ENCODE data around the gene ACAN. TPM values are rescaled to one million over a fixed set of nuclear protein-coding genes. Genes with fewer than 3 reads are reported as not detected.

ACAN gene
- total and polyA plus RNA-seq, 7 donors = 0.06 to 0.69 (median 0.12) TPM

DNA sequence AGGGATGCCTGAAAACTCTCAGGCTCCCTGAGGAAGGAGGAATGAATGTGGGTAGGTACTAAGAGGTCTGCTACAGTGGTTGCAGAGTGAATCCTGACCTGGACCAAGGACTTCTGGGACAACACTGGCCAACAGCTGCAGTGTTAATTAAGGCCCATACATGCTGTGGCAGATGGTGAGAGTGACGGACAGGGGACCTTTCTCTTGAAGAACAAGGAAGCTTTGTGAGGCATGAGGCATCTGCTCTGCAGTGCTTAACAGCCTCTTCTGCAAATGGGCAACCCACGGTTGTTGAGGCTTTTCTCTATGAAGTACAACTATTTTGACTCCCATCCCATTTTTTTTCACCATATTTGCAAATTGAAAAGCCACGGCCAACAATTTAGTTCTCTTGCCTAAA lies 26.6 kb upstream of the ACAN start:
- intact Hi-C loops (cut with DNase I) = no loop called here
- TF ChIP-seq, protein P1, sequence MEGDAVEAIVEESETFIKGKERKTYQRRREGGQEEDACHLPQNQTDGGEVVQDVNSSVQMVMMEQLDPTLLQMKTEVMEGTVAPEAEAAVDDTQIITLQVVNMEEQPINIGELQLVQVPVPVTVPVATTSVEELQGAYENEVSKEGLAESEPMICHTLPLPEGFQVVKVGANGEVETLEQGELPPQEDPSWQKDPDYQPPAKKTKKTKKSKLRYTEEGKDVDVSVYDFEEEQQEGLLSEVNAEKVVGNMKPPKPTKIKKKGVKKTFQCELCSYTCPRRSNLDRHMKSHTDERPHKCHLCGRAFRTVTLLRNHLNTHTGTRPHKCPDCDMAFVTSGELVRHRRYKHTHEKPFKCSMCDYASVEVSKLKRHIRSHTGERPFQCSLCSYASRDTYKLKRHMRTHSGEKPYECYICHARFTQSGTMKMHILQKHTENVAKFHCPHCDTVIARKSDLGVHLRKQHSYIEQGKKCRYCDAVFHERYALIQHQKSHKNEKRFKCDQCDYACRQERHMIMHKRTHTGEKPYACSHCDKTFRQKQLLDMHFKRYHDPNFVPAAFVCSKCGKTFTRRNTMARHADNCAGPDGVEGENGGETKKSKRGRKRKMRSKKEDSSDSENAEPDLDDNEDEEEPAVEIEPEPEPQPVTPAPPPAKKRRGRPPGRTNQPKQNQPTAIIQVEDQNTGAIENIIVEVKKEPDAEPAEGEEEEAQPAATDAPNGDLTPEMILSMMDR (IDR thresholded peaks at IDR 0.05) = no peak
- no peak overlapping the region for H3K27ac ChIP-seq
- ATAC-seq = no peak
- H3K4me1 ChIP-seq = no peaks in the 10 kb centered on the region
- no peak for DNase-seq
- no peaks in the 10 kb centered on the region for H3K36me3 ChIP-seq (ENCODE audit: insufficient read depth in 1 of 2, low read depth in 1 of 2)
- no peak overlapping the region for H3K4me3 ChIP-seq
- 33 to 49% (median 34%) methylated on average over 3 of the region's 3 CpGs for WGBS, 3 donors
- H3K27me3 ChIP-seq (ENCODE audit: insufficient read depth in 3 of 3, low read length in 2 of 3) = peaks cover 0 to 3% (median 3%) of the 10 kb centered on the region in 3 donors
- H3K9me3 ChIP-seq = peaks cover 6% of the 10 kb centered on the region

DNA sequence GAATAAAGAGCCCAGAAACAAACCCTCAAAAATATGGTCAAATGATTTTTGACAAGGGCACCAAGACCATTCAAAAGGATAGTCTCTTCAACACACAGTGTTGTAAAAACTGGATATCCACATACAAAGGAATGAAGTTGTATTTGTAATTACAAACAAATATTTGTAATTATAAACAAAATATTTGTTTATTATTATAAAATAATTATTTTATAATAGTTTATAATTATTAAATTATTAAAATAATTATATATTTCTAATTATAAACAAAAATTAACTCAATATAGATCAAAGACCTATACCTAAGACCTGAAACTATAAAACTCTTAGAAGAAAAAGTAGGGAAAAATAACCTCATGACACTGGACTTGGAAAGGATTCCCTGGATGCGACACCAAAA lies 23.3 kb upstream of the ACAN start:
- ATAC-seq = no peak

DNA sequence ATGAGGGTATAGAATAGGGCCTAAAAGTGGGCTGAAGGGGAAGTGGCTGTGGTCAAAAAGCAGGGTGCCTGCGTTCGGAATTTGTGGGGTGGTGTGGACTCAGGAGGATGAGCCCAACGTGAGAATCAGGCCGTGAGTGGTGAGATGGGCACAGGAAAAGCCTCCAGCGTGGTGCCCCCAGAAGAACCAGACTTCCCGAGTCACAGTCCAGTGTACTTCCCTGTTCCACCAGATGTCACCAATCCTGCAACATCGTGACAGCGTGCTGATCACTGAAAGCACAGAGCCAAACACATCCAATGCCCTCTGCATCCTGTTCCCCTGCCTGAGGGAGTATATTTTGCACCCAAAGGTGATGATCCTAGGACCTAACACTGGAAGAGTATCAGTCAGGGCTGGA lies 20.8 kb upstream of the ACAN start:
- intact Hi-C loops (cut with DNase I) = no loop called here
- DNase-seq (no peak), ATAC-seq (no peak)
- peaks cover 0 to 3% (median 3%) of the 10 kb centered on the region in 3 donors for H3K27me3 ChIP-seq (ENCODE audit: insufficient read depth in 3 of 3, low read length in 2 of 3)
- WGBS, 3 donors = 58 to 70% (median 66%) methylated on average over 8 of the region's 8 CpGs
- TF ChIP-seq, protein P1 (IDR thresholded peaks at IDR 0.05) = no peak
- no peak overlapping the region for H3K4me3 ChIP-seq
- H3K9me3 ChIP-seq = no peaks in the 10 kb centered on the region
- no peaks in the 10 kb centered on the region for H3K4me1 ChIP-seq
- no peak overlapping the region for H3K27ac ChIP-seq
- H3K36me3 ChIP-seq (ENCODE audit: insufficient read depth in 1 of 2, low read depth in 1 of 2) = no peaks in the 10 kb centered on the region

More for the DNA sequence above, 23.3 kb upstream of the ACAN start:
- WGBS, 3 donors = 84 to 92% (median 87%) methylated on average over 1 of the region's 1 CpG
- Histone ChIP-seq H3K27me3 (ENCODE audit: insufficient read depth in 3 of 3, low read length in 2 of 3) (peaks cover 0 to 3% (median 3%) of the 10 kb centered on the region in 3 donors), H3K27ac (no peak overlapping the region), H3K4me1 (no peaks in the 10 kb centered on the region), H3K36me3 (ENCODE audit: insufficient read depth in 1 of 2, low read depth in 1 of 2) (no peaks in the 10 kb centered on the region), H3K4me3 (no peak overlapping the region), H3K9me3 (peaks cover 6% of the 10 kb centered on the region)
- TF ChIP-seq, protein P1 (IDR thresholded peaks at IDR 0.05) = no peak
- no peak for DNase-seq
- intact Hi-C loops (cut with DNase I) = no loop called here

DNA sequence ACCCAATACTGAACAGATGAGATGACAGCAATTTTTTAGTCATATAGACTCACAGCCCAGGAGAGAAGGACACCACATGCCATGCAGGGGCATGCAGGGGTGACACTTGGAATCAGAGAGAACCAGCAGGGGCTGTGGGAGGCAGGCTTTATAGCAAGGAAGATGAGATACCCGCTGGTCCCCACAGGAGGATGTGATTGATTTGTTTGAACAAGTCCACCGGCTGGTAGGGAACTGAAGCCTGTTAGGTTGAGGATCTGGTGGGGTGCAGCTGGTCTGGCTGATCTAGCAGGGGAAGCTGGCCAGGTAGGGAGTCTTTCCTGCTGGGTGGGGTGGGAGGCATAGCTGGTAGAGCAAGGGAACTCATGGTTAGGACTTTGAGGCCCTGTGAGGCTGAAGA lies 18.0 kb upstream of the ACAN start:
- ATAC-seq = no peak
- 59 to 74% (median 65%) methylated on average over 2 of the region's 2 CpGs for WGBS, 3 donors

More for the DNA sequence above, 18.0 kb upstream of the ACAN start:
- no peaks in the 10 kb centered on the region for H3K4me1 ChIP-seq
- H3K4me3 ChIP-seq = no peak overlapping the region
- no peaks in the 10 kb centered on the region for H3K27me3 ChIP-seq (ENCODE audit: insufficient read depth in 3 of 3, low read length in 2 of 3)
- H3K9me3 ChIP-seq = no peaks in the 10 kb centered on the region
- H3K36me3 ChIP-seq (ENCODE audit: insufficient read depth in 1 of 2, low read depth in 1 of 2) = no peaks in the 10 kb centered on the region
- no peak for DNase-seq
- intact Hi-C loops (cut with DNase I) = no loop called here
- H3K27ac ChIP-seq = no peak overlapping the region
- TF ChIP-seq, protein P1 (IDR thresholded peaks at IDR 0.05) = no peak

All from psoas muscle (tissue), 8 donors.